ENCODE results near the gene CHMP3.
"Not testable (repeated sequence)": the region's sequence is repeated elsewhere in the genome, so short reads cannot be mapped to it uniquely, and the experiment has no call there.

GRCh38 chr2:86589701-86590100 lies 26.5 kb upstream of the CHMP3 start:
- not testable (repeated sequence) for TF ChIP-seq CTCF, EP300 (IDR thresholded peaks at IDR 0.05)

Measured in esophagus muscularis mucosa (tissue), 3 donors.